BE2C (cell line): ENCODE data around the gene VPS9D1.
A peak's percentile ranks its signal among the peaks of the same experiment; 100 is the strongest.

ENCODE experiments used
- DNase-seq: peaks from one replicate; pipeline ENCODE4 v3.0.0-alpha.2; 2020
- H3K27me3 ChIP-seq: fragments of 250-450 bp; sonication (Bioruptor Pico); 2 replicates; pipeline ENCODE4 v1.5.1; 2020; ENCODE audit warnings: mild to moderate bottlenecking
- H3K36me3 ChIP-seq: fragments of 250-450 bp; sonication (Bioruptor Pico); 2 replicates; pipeline ENCODE4 v1.5.1; 2020; ENCODE audit warnings: mild to moderate bottlenecking
- H3K4me1 ChIP-seq: fragments of 250-450 bp; sonication (Bioruptor Pico); 2 replicates; pipeline ENCODE4 v1.5.1; 2020
- H3K4me3 ChIP-seq: 2 replicates; pipeline ENCODE4 v1.5.1; 2011; ENCODE audit warnings: low read depth, low read length
- H3K9me3 ChIP-seq: fragments of 250-450 bp; sonication (Bioruptor Pico); 2 replicates; pipeline ENCODE4 v1.5.1; 2020
- TF ChIP-seq, protein P1 (sequence below): IDR thresholded peaks from 2 replicates; pipeline ENCODE4 v1.5.1; 2012; ENCODE audit warnings: mild to moderate bottlenecking, low read depth, low read length

The VPS9D1 gene

DNA sequence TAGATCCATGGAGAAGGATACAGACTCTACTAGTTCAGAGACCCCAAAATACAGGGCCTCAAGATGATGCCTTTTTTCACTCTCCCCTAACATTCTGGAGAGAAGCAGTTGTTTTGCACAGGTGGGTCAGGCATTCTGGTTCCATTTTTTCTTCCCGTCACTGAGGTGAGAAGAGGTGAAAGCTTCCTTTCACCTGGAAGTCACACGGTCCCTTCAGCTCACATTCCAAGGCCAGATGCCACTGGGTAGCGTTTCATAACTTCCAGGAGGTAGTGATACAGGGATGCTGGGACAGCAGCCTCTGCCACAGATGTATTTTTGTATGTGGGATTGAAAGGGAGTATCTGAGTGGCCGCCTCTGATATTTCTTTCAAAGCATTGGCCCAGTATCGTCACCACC lies 32.3 kb downstream of the VPS9D1 start:
- H3K4me3 ChIP-seq, result no peak overlapping the region
- H3K27me3 ChIP-seq, result no peaks in the 10 kb centered on the region
- H3K36me3 ChIP-seq, result peaks cover 22% of the 10 kb centered on the region
- no peak for DNase-seq
- no peaks in the 10 kb centered on the region; the same call in 1 of the 2 replicates for H3K4me1 ChIP-seq
- H3K9me3 ChIP-seq, result no peaks in the 10 kb centered on the region
- TF ChIP-seq, protein P1, sequence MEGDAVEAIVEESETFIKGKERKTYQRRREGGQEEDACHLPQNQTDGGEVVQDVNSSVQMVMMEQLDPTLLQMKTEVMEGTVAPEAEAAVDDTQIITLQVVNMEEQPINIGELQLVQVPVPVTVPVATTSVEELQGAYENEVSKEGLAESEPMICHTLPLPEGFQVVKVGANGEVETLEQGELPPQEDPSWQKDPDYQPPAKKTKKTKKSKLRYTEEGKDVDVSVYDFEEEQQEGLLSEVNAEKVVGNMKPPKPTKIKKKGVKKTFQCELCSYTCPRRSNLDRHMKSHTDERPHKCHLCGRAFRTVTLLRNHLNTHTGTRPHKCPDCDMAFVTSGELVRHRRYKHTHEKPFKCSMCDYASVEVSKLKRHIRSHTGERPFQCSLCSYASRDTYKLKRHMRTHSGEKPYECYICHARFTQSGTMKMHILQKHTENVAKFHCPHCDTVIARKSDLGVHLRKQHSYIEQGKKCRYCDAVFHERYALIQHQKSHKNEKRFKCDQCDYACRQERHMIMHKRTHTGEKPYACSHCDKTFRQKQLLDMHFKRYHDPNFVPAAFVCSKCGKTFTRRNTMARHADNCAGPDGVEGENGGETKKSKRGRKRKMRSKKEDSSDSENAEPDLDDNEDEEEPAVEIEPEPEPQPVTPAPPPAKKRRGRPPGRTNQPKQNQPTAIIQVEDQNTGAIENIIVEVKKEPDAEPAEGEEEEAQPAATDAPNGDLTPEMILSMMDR, result no peak

DNA sequence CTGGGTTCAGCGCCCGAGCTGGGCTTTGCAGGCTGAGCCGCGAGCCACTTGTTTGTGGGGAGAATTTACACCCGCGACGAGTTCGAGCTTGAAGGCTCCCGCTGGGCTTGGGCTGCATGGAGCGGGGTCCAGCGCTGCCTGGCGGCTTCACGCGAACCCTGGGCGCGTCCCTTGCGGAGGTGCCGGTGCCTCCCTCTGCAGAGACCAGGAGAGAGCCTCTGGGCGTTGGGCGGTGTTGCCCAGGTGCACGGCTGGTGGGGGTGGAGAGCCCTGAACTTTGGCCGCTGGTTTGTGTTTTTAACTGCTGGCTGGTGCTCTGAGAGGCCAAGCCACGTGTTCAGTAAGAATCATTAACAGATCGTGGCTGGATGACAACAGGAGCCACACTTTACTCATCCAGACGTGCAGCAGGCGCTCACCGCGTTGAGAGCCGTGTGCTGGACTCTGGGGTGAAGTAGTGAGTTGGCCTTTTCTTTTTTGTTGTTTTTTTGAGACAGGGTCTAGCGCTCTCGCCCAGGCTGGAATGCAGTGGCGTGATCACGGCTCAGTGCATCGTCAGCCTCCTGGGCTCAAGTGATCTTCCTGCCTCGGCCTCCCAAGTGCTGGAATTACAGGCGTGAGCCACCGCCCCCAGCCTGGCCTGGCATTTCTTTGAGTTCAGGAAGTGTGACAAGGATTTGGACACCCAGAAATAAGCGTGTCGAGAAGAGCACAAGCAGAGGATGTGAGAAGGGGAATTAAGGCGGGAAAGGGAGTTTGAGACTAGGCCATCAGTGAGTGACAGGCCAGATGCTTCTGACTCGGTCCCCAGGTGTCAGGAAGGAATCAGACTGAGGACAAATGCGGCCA lies 33.4 kb downstream of the VPS9D1 start:
- Histone ChIP-seq H3K9me3 (no peaks in the 10 kb centered on the region), H3K4me3 (peak overlapping the region; percentile 86), H3K27me3 (no peaks in the 10 kb centered on the region), H3K36me3 (peaks cover 18% of the 10 kb centered on the region), H3K4me1 (no peaks in the 10 kb centered on the region; the same call in 1 of the 2 replicates)
- DNase-seq, result no peak
- TF ChIP-seq, protein P1, result no peak

DNA sequence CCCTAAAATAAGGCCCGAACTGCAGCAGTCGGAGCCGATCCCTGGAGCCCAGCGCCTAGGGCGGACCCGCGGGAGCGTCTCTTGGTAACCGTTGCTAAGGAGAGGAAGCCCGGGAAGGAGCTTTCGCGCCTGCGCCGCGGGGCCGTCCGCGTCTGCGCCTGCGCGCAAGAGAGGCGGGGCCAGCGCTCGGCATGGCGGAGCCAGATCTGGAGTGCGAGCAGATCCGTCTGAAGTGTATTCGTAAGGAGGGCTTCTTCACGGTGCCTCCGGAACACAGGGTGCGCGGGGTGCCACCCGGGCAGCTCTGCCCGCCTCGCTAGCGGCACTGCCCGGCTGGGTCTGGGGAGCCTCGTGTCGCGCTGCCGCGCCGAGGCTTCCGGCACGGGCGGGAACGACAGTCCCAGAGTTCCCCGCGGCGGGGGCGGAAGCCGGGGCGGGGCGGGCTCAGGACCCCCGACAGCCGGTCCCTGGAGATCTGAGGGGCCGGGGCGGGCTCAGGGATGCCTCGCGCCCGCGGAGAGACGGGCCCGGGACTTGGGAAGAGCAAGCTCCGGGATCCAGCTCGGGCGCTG lies 34.1 kb downstream of the VPS9D1 start, which contains the start of gene CDK10:
Gene CDK10 (plus strand): TSS at position 170 of the 572 bp plus-strand sequence. CDS start 22 bp downstream, at position 192.
- peak; percentile 94 for DNase-seq
- H3K36me3 ChIP-seq, result peaks cover 16% of the 10 kb centered on the region

DNA sequence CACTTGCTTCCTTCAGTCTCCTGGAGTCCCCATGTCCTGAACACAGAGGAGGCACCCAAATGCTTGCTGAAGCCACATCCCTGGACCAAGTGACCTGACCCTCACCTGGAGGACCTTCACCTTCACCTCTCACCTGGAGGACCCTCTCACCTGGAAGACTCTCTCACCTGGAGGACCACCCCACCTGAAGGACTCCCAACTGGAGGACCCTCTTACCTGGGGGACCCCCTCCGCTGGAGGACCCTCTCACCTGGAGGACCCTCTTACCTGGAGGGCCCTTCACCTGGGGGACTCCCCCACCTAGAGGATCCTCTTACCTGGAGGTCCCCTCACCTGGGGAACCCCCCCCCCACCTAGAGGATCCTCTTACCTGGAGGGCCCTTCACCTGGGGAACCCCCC lies 34.8 kb downstream of the VPS9D1 start:
- H3K27me3 ChIP-seq, result no peaks in the 10 kb centered on the region
- no peak for DNase-seq
- no peaks in the 10 kb centered on the region; the same call in 1 of the 2 replicates for H3K4me1 ChIP-seq
- TF ChIP-seq, protein P1, result no peak
- no peak overlapping the region for H3K4me3 ChIP-seq
- H3K9me3 ChIP-seq, result no peaks in the 10 kb centered on the region
- peaks cover 11% of the 10 kb centered on the region for H3K36me3 ChIP-seq

More for the DNA sequence above, 34.1 kb downstream of the VPS9D1 start, which contains the start of gene CDK10:
- Histone ChIP-seq H3K4me3 (peak within 1 kb of the TSS; percentile 86), H3K4me1 (no peaks in the 10 kb centered on the region; the same call in 1 of the 2 replicates), H3K27me3 (no peaks in the 10 kb centered on the region), H3K9me3 (no peaks in the 10 kb centered on the region)
- TF ChIP-seq, protein P1, result no peak

DNA sequence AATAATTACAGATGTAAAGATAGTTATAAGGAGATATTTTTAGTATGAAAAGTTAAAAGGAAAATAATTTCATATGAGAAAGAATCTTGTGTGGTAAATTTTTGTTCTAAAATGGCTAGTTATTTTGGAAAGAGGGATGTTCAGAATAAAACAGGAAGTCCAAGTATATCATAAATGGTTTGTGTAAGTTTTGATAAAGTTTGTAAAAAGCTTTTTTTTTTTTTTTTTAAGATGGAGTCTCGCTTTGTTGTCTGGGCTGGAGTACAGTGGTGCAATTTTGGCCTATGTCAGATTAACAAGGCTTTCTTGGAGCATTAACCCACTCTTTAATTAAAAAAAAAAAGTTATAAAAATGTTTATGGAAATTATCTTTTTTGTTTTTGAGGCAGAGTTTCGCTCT lies 42.4 kb downstream of the VPS9D1 start:
- no peaks in the 10 kb centered on the region for H3K36me3 ChIP-seq
- H3K4me1 ChIP-seq, result no peaks in the 10 kb centered on the region
- H3K9me3 ChIP-seq, result no peaks in the 10 kb centered on the region; the same call in 1 of the 2 replicates
- DNase-seq, result no peak
- no peak overlapping the region for H3K4me3 ChIP-seq
- TF ChIP-seq, protein P1, result no peak
- H3K27me3 ChIP-seq, result no peaks in the 10 kb centered on the region
